GM21619 (cell line): Measurements from ENCODE around the gene LMF1.

Experiments used
- ATAC-seq: cut with Tn5 transposase; IDR thresholded peaks from one replicate; pipeline ENCODE4 v1.9.1; 2021; ENCODE audit not compliant: unreplicated experiment

Gene LMF1

DNA sequence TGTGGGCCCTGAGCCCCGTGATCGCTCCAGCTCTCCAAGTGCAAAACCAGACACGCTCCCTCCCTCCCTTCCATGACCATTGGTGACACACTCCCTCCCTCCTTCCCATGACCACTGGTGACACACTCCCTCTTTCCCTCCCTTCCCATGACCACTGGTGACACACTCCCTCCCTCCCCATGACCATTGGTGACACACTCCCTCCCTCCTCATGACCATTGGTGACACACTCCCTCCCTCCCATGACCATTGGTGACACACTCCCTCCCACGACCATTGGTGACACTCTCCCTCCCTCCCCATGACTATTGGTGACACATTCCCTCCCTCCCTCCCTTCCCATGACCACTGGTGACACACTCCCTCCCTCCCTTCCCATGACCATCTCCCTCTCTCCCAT lies 56.3 kb downstream of the LMF1 start:
- ATAC-seq, result no peak

GRCh38 chr16:913817-914439 lies 56.9 kb downstream of the LMF1 start:
- ATAC-seq, result no peak

DNA sequence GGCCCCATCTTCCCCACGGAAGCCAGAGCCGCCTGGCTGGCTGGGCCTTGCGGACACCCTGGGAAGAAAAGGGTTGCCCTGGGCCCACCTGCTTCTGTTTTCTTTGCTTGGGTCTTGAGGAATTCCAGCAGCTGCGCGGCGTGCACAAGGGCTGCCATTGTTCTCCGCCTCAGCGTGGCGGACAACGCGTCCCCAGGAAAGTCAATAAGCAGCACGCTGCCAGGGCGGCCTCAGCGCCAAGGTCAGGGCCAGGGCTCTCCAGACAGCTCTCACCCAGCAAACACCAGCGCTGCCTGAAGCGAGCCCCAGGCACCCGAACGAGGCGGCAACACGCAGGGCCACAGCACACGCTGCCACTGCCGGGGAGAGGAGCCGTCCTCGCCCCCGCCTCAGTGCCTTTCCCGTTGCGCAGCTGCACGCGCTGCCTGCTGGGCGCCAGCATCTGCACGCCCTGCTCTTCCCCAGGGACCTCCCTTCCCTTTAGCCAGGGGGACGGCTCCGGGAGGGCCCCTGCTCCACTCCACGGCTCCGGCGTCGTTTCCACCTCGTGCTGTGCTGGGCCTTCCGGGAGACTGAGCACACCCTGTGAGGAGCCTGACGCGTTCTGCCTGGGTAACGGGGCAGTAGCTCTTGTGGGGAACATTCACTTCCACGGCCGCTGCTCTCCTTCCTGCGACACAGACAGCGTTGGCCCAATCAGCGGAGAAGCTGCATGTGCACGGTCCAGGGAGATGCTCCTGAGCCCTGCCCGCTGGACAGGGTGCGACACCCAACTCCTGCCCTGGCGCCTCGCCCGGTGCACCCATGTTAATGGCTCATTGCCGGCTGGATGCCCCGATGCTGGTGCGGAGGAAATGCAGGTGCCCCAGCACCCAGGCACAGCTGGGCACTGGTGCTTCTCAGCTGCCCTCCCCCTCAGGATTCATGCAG lies 57.8 kb downstream of the LMF1 start:
- ATAC-seq, result no peak

- ATAC-seq, result no peak
Observed at GRCh38 chr16:912322-912683, 58.5 kb downstream of the LMF1 start.

DNA sequence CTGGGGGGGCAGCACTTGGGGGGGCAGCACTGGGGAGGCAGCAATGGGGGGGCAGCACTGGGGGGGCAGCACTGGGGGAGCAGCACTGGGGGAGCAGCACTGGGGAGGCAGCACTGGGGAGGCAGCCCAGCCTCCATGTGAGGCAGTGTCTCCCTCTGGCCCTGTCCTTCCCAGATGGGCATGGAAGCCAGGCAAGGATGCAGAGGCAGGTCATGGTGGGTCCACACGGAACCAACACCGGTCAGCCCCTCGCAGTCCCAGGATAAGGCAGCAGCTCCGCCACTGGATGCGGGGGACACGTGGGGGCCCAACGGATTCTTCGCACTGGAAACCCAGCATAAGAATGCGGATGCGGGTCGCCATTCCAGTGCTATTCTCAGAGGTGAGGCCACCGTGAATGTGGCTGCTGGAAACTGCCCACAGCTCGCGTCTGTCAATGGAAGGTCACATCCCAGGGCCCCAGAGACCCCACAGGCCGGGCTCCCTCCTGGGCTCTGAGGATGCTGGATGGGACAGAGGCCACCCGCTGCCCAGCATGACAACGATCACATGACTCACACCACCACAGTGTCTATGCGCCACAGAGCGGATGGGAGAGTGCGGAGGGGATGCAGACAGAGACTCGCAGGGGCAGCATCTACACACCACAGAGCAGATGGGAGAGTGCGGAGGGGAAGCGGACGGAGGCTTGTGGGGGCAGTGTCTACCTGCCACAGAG lies 59.0 kb downstream of the LMF1 start:
- ATAC-seq, result no peak

DNA sequence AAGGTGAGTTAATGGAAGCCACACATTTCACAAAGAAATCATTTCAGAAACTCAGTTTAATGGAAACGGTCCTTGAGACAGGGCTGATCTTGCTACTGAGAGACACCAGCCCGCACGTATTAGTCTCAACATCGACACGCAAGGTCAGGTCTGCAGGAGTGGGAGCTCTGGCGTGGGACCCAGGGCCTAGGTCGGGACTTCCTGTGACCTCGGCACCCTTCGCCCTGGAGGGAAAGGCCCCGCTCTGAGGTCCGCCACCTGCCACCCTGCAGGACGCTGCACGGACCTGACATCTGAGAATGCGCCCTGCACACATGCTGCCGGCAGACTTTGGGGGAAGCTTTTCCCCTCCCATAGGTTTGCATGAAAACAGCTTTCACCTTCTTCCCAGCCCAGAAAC lies 59.7 kb downstream of the LMF1 start:
- no peak for ATAC-seq

- ATAC-seq, result no peak
Observed at GRCh38 chr16:910181-910580, 60.6 kb downstream of the LMF1 start.

DNA sequence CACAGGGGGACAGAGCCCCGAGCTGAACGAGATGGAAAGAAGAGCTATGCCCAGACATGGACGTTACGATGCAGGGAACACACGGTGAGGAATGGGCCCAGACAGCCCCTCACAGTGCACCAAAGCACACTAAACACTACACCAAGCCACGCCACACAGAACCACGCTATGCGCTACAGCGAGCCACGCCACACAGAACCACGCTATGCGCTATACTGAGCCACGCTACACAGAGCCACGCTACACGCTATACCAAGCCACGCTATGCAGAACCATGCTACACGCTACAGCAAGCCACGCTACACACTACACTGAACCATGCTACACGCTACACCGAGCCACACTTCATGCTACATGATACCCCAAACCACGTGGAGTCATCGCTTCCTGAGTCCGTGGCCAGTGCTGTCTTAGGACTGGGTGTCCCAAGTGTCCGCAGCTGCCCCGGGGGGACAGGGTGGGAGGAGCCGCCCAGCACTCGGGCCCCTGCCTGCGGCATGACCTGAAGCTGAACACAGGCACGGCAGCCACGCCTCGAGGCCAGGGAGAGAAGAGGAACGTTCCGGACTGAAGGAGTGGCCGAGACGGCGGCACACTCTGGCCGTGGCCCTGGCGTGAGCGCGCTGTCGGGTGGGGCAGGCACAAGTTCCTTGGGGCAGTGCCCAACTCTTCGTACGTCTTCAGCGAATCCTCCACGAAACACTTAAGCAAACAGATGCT lies 61.3 kb downstream of the LMF1 start:
- no peak for ATAC-seq

- ATAC-seq, result no peak
Observed at GRCh38 chr16:908526-909155, 62.1 kb downstream of the LMF1 start.

DNA sequence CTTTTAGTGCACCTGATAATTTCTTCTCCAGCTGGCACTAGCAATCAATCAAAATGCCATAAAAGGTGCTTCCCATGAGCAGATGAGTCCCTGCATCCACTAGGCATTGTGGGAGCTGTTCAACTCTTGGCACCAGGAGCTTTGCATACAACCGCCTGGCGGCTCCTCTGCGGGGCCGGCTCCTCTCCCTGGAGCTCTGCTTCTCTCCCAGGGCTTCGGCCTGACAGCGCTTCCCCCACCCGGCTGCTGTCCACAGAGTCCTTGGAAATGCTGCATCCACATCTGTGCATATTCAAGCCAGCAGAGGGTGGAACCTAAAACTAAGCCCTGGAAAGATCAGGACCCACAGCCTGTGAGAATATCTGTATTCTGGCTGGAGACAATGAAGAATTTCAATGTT lies 62.9 kb downstream of the LMF1 start:
- no peak for ATAC-seq

DNA sequence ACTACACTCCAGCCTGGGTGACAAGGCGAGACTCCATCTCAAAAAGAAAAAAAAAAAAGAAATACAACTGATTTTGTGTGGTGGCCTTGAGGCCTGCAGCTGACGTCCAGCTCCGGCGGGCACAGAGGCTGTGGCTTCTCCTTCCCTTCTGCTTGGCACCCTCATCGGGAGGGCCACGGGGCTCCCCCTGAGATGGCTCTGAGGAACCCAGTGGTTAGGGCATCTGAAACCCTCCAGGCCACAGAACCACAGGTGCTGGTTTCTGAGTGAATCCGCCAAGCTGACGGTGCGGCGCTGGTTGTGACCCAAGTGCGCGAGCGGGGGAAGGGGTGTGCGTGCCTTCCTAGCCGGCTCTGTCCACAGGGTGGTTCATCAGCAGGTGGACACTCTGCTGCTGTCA lies 63.4 kb downstream of the LMF1 start:
- ATAC-seq, result no peak

DNA sequence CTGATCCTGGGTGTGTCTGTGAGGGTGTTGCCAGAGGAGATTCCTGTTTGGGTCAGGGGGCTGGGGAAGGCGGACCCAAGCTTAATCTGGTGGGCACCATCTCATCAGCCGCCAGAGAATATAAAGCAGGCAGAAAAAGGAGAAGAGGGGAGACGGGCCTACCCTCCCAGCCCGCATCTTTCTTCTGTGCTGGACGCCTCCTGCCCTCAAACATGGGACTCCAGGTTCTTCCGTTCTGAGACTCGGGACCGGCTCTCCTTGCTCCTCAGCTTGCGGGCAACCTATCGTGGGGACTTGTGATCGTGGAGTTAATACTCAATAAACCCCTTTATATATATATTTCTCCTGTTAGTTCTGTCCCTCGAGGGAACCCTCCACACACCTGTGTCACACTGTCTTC lies 64.5 kb downstream of the LMF1 start:
- ATAC-seq, result no peak

- no peak for ATAC-seq
Observed at GRCh38 chr16:901715-902601, 68.8 kb downstream of the LMF1 start.

DNA sequence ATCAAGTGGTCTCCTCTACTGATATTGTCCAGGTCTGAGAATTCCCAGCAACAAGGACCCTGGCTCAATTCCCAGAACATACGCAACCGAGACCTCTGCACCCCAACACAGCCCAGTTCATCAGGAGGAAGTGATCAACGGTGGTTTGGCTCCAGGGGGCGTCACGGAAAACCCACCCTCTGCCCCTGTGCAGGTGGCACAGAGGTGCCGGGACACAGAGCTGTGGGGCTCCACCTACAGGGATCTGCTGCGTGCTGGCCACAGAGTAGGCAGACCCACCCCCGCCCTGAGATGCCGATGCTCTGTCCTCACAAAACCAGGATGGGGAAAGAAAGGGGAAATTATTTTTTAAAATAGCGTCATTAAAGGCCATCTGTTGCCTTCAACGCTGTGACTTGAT lies 69.6 kb downstream of the LMF1 start:
- ATAC-seq, result no peak

- ATAC-seq, result no peak
Observed at GRCh38 chr16:900211-900610, 70.6 kb downstream of the LMF1 start.

DNA sequence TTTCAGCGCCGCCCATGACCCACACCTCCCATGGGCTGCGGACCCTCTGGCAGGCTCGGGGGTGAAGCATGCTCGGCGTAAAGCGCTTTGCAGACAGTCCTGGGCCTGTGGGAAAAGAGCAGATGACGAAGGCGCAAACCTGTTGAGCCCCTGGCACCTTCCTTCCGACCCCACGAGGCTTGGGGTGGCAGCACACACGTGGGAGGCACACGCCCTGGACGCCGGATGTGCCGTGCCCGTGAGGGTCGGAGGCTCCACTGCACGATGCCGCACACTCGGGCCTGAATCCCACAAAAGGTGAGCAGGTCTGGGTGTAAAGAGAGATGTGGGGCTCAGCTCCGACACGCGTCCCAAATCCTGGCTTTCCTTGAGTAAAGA lies 71.1 kb downstream of the LMF1 start:
- ATAC-seq, result no peak

GRCh38 chr16:898761-899682 lies 71.8 kb downstream of the LMF1 start:
- ATAC-seq, result no peak

DNA sequence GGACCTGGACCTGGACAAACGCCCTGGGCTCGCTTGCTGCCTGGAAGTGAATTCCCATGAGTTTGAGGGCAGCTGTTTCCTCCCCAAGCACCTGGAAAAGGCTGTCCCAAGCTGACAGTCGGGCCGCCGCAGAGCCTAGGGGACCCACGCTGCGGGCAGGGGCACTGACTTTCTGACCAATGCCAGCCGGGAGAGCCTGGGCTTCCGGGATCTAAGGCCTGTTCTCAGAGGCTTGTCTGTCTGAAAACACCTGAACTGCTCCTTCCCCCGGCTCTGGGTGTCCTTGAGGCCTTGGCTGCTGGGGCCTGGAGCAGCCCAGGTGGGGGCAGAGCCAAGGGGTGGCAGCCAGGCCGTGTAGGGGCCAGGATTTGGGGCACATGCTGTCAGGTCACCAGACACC lies 72.6 kb downstream of the LMF1 start:
- ATAC-seq, result no peak

DNA sequence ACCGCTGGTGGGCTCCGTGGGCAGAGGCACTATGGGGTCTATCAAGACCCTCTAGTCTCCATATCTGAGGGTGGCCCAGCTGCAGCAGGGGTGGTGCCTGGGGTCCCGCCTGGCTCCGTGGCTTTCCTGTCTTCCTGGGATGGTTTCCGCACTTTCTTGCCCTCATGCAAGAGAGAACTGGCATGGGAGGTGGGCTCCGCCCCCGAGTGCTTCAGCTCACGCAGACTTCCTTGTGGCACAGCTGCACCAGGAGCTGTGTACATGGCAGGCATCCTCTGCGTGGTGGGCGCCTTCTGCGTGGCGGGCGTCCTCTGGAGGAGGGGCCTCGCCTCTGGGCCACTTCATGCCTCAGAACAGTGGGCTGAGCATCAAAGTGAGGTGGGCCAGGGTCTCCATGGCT lies 73.1 kb downstream of the LMF1 start:
- ATAC-seq, result no peak
